ENCODE results near the gene CNDP2.

- no peak for TF ChIP-seq ZNF274 (IDR thresholded peaks at IDR 0.05; ENCODE audit: low read depth, low read length)
- no peak for TF ChIP-seq YY1 (IDR thresholded peaks at IDR 0.05; ENCODE audit: insufficient read depth, insufficient read length)
- TF ChIP-seq SUZ12 (IDR thresholded peaks at IDR 0.05; ENCODE audit: extremely low read depth, insufficient read depth, insufficient read length): no peak
These were observed 45.5 kb upstream of the CNDP2 start for GRCh38 chr18:74450626-74451025.
